Adrenal gland (tissue), 5 donors: ENCODE measurements around the gene ANTXRL.
"Not testable (repeated sequence)": the region's sequence is repeated elsewhere in the genome, so short reads cannot be mapped to it uniquely, and the experiment has no call there.

ENCODE experiments used
- POLR2A ChIP-seq, 2 donors: fragments of 450-650 bp; IDR thresholded peaks; one replicate each; pipeline ENCODE4 v1.6.1; 2017; ENCODE audit warnings: antibody characterized with exemption in 2 of 2, mild to moderate bottlenecking in 2 of 2, moderate library complexity in 1 of 2
- TF ChIP-seq, protein P1 (sequence below), 6 experiments: fragments of 450-650 bp in 4 of 6; fragments of 200-600 bp in 2 of 6; sonication (generic) in 1 of 6; IDR thresholded peaks; 1 replicate in 5 of 6; 2 replicates in 1 of 6; pipeline versions ENCODE4 v1.5.1 to v1.8.0; 2016 to 2021; ENCODE audit warnings: antibody characterized with exemption in 6 of 6, mild to moderate bottlenecking in 2 of 6, moderate library complexity in 1 of 6
- donor health status: DM: no; HTN: no; CAD: no.

DNA sequence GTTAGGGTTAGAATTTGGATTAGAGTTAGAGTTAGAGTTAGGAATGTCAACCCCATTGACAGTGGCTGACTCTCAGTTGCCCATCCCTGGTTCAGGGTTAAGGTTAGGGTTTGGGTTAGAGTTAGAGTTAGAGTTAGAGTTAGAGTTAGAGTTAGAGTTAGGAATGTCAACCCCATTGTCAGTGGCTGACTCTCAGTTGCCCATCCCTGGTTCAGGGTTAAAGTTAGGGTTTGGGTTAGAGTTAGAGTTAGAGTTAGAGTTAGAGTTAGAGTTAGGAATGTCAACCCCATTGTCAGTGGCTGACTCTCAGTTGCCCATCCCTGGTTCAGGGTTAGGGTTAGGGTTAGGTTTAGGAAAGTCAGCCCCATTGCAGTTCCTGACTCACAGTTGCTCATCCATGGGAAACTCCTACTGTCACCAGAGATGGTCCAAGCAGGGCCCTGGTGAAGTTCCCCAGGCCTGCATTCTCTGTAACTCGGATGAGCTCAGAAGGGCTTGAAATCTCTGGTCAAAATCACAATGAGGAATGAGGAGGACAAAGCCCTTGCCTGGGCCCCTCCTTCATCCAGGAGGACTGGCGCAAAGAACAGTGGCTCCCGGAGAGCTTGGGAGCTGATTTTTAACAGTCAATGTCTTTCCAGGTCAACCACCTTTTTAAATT is 8.7 kb downstream of the ANTXRL start:
- TF ChIP-seq POLR2A (IDR thresholded peaks at IDR 0.05): not testable (repeated sequence)
- TF ChIP-seq, protein P1, sequence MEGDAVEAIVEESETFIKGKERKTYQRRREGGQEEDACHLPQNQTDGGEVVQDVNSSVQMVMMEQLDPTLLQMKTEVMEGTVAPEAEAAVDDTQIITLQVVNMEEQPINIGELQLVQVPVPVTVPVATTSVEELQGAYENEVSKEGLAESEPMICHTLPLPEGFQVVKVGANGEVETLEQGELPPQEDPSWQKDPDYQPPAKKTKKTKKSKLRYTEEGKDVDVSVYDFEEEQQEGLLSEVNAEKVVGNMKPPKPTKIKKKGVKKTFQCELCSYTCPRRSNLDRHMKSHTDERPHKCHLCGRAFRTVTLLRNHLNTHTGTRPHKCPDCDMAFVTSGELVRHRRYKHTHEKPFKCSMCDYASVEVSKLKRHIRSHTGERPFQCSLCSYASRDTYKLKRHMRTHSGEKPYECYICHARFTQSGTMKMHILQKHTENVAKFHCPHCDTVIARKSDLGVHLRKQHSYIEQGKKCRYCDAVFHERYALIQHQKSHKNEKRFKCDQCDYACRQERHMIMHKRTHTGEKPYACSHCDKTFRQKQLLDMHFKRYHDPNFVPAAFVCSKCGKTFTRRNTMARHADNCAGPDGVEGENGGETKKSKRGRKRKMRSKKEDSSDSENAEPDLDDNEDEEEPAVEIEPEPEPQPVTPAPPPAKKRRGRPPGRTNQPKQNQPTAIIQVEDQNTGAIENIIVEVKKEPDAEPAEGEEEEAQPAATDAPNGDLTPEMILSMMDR (IDR thresholded peaks at IDR 0.05): not testable (repeated sequence)
